ENCODE results near the gene PRR3. TPM values are rescaled to one million over a fixed set of nuclear protein-coding genes. Genes with fewer than 3 reads are reported as not detected.

The PRR3 gene
- total and polyA plus RNA-seq, 4 donors = 2.1 to 3.2 (median 2.4) TPM

GRCh38 chr6:30544666-30545272, 12.3 kb upstream of the PRR3 start:
- Histone ChIP-seq H3K9ac (ENCODE audit: low read depth in 1 of 2, low read length in 2 of 2) (no peak overlapping the region), H3K4me3 (ENCODE audit: low read depth in 1 of 3, low read length in 3 of 3) (no peak overlapping the region), H3K27ac (ENCODE audit: low read depth in 1 of 2, low read length in 2 of 2) (no peak overlapping the region), H3K4me1 (ENCODE audit: control insufficient read depth in 4 of 4, insufficient read depth in 4 of 4, low read length in 3 of 4) (peaks cover 0 to 9% (median 3%) of the 10 kb centered on the region in 4 donors), H3K36me3 (ENCODE audit: control insufficient read depth in 4 of 4, insufficient read depth in 3 of 4, low read depth in 1 of 4, low read length in 3 of 4) (peaks cover 8 to 29% (median 16%) of the 10 kb centered on the region in 4 donors), H3K9me3 (ENCODE audit: control insufficient read depth in 4 of 4, low read length in 3 of 4) (no peaks in the 10 kb centered on the region), H3K27me3 (ENCODE audit: control insufficient read depth in 4 of 4, insufficient read depth in 4 of 4, low read length in 3 of 4) (no peaks in the 10 kb centered on the region)
- peak; percentile 84 to 89 for TF ChIP-seq RAD21 (IDR thresholded peaks at IDR 0.05)
- no peak for TF ChIP-seq NR2F2 (IDR thresholded peaks at IDR 0.05)
- TF ChIP-seq, protein P1, sequence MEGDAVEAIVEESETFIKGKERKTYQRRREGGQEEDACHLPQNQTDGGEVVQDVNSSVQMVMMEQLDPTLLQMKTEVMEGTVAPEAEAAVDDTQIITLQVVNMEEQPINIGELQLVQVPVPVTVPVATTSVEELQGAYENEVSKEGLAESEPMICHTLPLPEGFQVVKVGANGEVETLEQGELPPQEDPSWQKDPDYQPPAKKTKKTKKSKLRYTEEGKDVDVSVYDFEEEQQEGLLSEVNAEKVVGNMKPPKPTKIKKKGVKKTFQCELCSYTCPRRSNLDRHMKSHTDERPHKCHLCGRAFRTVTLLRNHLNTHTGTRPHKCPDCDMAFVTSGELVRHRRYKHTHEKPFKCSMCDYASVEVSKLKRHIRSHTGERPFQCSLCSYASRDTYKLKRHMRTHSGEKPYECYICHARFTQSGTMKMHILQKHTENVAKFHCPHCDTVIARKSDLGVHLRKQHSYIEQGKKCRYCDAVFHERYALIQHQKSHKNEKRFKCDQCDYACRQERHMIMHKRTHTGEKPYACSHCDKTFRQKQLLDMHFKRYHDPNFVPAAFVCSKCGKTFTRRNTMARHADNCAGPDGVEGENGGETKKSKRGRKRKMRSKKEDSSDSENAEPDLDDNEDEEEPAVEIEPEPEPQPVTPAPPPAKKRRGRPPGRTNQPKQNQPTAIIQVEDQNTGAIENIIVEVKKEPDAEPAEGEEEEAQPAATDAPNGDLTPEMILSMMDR (IDR thresholded peaks at IDR 0.05; ENCODE audit: low read depth, low read length, missing input control) = peak; percentile 84
- no peak for DNase-seq (ENCODE audit: low spot score)
- WGBS = 35% methylated on average over 6 of the region's 6 CpGs

GRCh38 chr6:30547454-30547853, 9.6 kb upstream of the PRR3 start:
- Histone ChIP-seq H3K27ac (ENCODE audit: low read depth in 1 of 2, low read length in 2 of 2) (no peak overlapping the region), H3K36me3 (ENCODE audit: control insufficient read depth in 4 of 4, insufficient read depth in 3 of 4, low read depth in 1 of 4, low read length in 3 of 4) (peaks cover 8 to 45% (median 23%) of the 10 kb centered on the region in 4 donors), H3K4me1 (ENCODE audit: control insufficient read depth in 4 of 4, insufficient read depth in 4 of 4, low read length in 3 of 4) (no peaks in the 10 kb centered on the region), H3K4me3 (ENCODE audit: low read depth in 1 of 3, low read length in 3 of 3) (no peak overlapping the region), H3K9me3 (ENCODE audit: control insufficient read depth in 4 of 4, low read length in 3 of 4) (no peaks in the 10 kb centered on the region), H3K27me3 (ENCODE audit: control insufficient read depth in 4 of 4, insufficient read depth in 4 of 4, low read length in 3 of 4) (no peaks in the 10 kb centered on the region), H3K9ac (ENCODE audit: low read depth in 1 of 2, low read length in 2 of 2) (no peak overlapping the region)
- DNase-seq (ENCODE audit: low spot score) = no peak
- TF ChIP-seq JUND (IDR thresholded peaks at IDR 0.05) (no peak), REST (IDR thresholded peaks at IDR 0.05) (no peak), YY1 (IDR thresholded peaks at IDR 0.05) (no peak), FOXA2 (IDR thresholded peaks at IDR 0.05) (no peak), EGR1 (IDR thresholded peaks at IDR 0.05; ENCODE audit: low read depth in 2 of 2) (no peak), RAD21 (IDR thresholded peaks at IDR 0.05) (no peak), TAF1 (conservative IDR thresholded peaks at IDR 0.05) (no peak), NR2F2 (IDR thresholded peaks at IDR 0.05) (no peak), HNF4G (IDR thresholded peaks at IDR 0.05) (no peak)
- TF ChIP-seq, protein P2, sequence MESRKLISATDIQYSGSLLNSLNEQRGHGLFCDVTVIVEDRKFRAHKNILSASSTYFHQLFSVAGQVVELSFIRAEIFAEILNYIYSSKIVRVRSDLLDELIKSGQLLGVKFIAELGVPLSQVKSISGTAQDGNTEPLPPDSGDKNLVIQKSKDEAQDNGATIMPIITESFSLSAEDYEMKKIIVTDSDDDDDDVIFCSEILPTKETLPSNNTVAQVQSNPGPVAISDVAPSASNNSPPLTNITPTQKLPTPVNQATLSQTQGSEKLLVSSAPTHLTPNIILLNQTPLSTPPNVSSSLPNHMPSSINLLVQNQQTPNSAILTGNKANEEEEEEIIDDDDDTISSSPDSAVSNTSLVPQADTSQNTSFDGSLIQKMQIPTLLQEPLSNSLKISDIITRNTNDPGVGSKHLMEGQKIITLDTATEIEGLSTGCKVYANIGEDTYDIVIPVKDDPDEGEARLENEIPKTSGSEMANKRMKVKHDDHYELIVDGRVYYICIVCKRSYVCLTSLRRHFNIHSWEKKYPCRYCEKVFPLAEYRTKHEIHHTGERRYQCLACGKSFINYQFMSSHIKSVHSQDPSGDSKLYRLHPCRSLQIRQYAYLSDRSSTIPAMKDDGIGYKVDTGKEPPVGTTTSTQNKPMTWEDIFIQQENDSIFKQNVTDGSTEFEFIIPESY (IDR thresholded peaks at IDR 0.05) = no peak
- WGBS = 92% methylated on average over 6 of the region's 6 CpGs
